ENCODE data around the gene PTP4A2. TPM values are rescaled to one million over a fixed set of nuclear protein-coding genes. Genes with fewer than 3 reads are reported as not detected.
"Not testable (repeated sequence)": the region's sequence is repeated elsewhere in the genome, so short reads cannot be mapped to it uniquely, and the experiment has no call there.

Gene PTP4A2
- total RNA-seq, 4 donors from 2014 or later: 160 to 241 (median 173) TPM

DNA sequence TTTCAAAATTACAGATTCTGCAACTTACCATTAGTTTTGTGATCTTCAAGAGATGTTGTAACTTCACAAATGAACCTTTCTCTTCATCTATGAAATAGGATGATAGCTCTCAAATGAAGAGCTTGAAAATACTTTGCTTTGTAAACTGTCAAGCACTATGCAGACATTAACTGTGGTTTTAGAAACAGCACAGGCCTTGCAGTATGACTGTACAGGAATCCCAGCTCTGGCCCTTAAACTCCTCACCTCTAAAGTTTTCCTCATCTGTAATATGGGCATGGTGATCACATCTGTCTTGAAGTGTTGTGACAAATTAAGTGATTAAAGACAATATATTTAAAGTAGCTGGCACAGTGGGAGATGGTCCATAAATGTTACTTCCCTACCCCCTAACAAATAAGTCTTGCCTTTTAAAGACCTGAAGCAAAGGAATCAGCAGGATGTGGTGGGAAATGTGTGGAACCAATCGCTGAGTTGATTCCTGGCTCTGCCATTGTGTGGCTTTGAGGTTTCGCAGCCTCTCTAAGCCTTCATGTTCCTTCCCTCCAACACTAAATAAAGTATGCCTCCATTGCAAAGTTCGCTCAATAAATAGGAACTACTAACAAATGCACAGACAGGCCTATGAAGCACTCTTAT lies 5.5 kb upstream of the PTP4A2 start:
- intact Hi-C loops (cut with DNase I): no loop called here
- peaks cover 34 to 53% (median 44%) of the 10 kb centered on the region in 4 donors for H3K4me1 ChIP-seq
- no peaks in the 10 kb centered on the region for H3K27me3 ChIP-seq
- no peak for TF ChIP-seq POLR2AphosphoS5 (IDR thresholded peaks at IDR 0.05)
- no peak for TF ChIP-seq POLR2A (IDR thresholded peaks at IDR 0.05; ENCODE audit: low read depth)
- TF ChIP-seq, protein P1, sequence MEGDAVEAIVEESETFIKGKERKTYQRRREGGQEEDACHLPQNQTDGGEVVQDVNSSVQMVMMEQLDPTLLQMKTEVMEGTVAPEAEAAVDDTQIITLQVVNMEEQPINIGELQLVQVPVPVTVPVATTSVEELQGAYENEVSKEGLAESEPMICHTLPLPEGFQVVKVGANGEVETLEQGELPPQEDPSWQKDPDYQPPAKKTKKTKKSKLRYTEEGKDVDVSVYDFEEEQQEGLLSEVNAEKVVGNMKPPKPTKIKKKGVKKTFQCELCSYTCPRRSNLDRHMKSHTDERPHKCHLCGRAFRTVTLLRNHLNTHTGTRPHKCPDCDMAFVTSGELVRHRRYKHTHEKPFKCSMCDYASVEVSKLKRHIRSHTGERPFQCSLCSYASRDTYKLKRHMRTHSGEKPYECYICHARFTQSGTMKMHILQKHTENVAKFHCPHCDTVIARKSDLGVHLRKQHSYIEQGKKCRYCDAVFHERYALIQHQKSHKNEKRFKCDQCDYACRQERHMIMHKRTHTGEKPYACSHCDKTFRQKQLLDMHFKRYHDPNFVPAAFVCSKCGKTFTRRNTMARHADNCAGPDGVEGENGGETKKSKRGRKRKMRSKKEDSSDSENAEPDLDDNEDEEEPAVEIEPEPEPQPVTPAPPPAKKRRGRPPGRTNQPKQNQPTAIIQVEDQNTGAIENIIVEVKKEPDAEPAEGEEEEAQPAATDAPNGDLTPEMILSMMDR (IDR thresholded peaks at IDR 0.05): no peak
- no peak for TF ChIP-seq EP300 (IDR thresholded peaks at IDR 0.05)
- H3K4me3 ChIP-seq: peak overlapping the region; percentile 57 to 62 (median 60)
- peak overlapping the region; percentile 95 to 99 (median 98) for H3K27ac ChIP-seq (replicated peaks in 1 of 4)
- no peaks in the 10 kb centered on the region for H3K9me3 ChIP-seq
- no peak for DNase-seq (ENCODE audit: extremely low spot score)
- 50% methylated on average over 3 of the region's 3 CpGs for WGBS
- H3K36me3 ChIP-seq: no peaks in the 10 kb centered on the region

DNA sequence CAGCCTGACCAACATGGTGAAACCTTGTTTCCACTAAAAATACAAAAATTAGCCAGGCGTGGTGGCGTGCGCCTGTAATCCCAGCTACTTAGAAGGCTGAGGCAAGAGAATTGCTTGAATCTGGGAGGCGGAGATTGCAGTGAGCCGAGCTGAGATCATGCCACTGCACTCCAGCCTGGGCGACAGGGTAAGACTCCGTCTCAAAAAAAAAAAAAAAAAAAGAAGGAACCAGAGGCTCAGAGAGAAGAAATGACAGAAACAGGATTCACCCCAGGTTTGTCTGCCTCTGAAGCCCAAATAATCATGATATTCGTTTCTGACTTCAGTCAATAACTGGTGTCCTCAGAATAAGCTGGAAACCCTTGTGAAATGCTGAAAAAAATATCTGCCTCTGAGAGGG lies 3.9 kb upstream of the PTP4A2 start:
- DNase-seq (ENCODE audit: extremely low spot score); H3K9me3 ChIP-seq; H3K27me3 ChIP-seq; H3K36me3 ChIP-seq; H3K4me3 ChIP-seq; intact Hi-C loops (cut with DNase I): not testable (repeated sequence)
- Histone ChIP-seq H3K27ac (replicated peaks in 1 of 4) (peak overlapping the region; percentile 73 to 99 (median 96)), H3K4me1 (peaks cover 37 to 60% (median 48%) of the 10 kb centered on the region in 4 donors)
- WGBS: 70% methylated on average over 8 of the region's 8 CpGs

DNA sequence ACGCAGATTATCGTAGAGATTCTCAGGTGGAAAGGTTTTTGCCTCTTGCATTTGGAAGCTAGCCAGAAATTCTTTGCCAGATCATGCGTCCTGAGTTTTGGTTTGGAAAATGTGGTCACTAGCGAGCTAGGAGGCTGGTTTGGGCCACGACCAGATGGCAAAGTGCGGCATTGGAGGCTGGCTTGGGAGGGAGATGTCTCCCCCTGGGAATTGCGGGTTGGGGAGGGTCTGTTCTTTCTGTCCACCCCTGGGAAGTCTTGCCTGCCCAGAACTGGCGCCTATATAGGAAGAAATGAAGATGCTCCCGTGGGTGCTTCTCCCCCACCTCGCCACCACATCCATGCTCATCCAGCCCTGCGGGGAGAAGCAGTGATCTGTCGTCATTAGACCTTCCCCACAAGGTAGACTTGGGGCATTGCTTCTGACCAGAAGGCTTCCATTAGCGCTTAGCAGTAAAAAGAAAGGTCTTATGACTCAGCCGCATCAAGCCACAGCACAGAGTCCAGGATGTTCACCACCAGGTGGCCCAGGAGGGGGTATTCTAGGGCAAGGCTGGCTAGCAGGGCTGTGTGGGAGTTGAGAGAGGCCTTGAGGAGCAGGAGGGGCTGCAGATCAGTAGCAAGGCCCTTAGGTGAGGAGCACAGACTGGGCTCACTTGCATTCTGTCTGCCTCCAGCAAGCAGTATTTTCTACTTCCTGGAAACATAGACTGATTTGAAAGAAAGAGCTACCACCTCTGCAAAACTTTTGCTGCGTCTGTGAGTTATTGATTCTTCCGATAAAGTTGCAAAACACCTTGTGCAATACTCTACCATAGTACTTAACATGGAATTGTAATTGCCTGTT lies 1.5 kb upstream of the PTP4A2 start:
- intact Hi-C loops (cut with DNase I): loop anchor here (10.0 kb wide), 1 partner anchor 75 kb away; the partner anchor contains the start of gene KHDRBS1
- WGBS: 75% methylated on average over 15 of the region's 16 CpGs

DNA sequence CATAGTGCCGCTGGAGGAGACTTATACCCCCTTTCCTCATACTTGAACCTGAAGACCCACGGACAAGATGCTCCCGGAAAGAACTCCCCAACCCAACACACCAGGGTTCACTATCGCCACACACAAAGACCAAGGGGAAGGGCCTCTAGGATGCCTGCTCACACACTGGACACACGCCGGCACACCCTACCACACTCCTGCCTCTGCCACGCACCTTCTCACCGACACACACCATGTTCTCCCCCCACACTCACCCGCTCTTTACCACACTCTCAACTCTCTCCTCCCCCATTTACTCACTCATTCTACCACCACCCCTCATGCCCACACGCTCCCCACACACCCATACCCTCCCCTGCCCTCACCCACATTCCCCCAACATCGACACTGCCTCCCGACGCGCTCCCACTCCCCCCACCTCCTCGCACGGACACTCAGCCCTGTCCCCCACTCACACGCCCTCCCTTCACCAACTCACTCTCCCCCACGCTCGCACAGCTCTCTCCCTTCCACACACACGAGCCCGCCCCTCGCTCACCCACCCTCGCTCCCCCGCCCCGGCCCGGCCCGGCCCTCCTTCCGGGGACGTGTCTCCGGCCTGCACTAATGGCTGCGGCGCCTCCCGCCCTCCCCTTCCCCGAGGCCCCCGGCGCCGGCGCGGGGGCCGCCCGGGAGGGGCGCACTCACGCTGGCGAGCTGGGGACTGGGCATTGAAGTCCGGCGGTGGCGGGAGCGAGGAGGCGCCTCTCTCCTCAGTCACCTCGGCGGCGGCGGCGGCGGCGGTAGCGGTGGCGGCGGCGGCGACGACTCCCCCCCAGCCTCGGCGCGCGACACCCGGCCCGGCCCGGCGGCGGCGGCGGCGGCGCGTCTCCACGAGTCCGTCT lies 626 bp downstream of the PTP4A2 start:
- intact Hi-C loops (cut with DNase I): loop anchor here (10.0 kb wide), 1 partner anchor 77 kb away; the partner anchor contains the start of gene KHDRBS1
- peak overlapping the region; percentile 80 to 88 (median 84) for H3K4me3 ChIP-seq
- no peaks in the 10 kb centered on the region for H3K9me3 ChIP-seq
- H3K4me1 ChIP-seq: peaks cover 58 to 75% (median 63%) of the 10 kb centered on the region in 4 donors
- peak; percentile 96 for DNase-seq (ENCODE audit: extremely low spot score)
- H3K36me3 ChIP-seq: no peaks in the 10 kb centered on the region
- TF ChIP-seq POLR2A (IDR thresholded peaks at IDR 0.05; ENCODE audit: low read depth) (no peak), POLR2AphosphoS5 (IDR thresholded peaks at IDR 0.05) (peak; percentile 12 to 18), EP300 (IDR thresholded peaks at IDR 0.05) (no peak)
- TF ChIP-seq, protein P1 (IDR thresholded peaks at IDR 0.05): no peak
- no peaks in the 10 kb centered on the region for H3K27me3 ChIP-seq
- 2% methylated on average over 30 of the region's 78 CpGs for WGBS
- peak overlapping the region; percentile 94 to 97 (median 96) for H3K27ac ChIP-seq (replicated peaks in 1 of 4)

More for the DNA sequence above, 1.5 kb upstream of the PTP4A2 start:
- no peak overlapping the region for H3K4me3 ChIP-seq
- H3K4me1 ChIP-seq: peaks cover 48 to 73% (median 61%) of the 10 kb centered on the region in 4 donors
- peak overlapping the region; percentile 40 to 97 (median 96) for H3K27ac ChIP-seq (replicated peaks in 1 of 4)
- TF ChIP-seq POLR2AphosphoS5 (IDR thresholded peaks at IDR 0.05) (peak in 1 of 2 donors; percentile 34), POLR2A (IDR thresholded peaks at IDR 0.05; ENCODE audit: low read depth) (no peak)
- TF ChIP-seq, protein P1 (IDR thresholded peaks at IDR 0.05): peak in 2 of 3 experiments; percentile 11 to 16
- H3K27me3 ChIP-seq: no peaks in the 10 kb centered on the region
- H3K36me3 ChIP-seq: no peaks in the 10 kb centered on the region
- DNase-seq (ENCODE audit: extremely low spot score): no peak
- no peaks in the 10 kb centered on the region for H3K9me3 ChIP-seq
